HCT116 (cell line): ENCODE results near the gene RFX3. TPM values are rescaled to one million over a fixed set of nuclear protein-coding genes. Genes with fewer than 3 reads are reported as not detected.

Source experiments
- ATAC-seq: fragments of 200-7000 bp; cut with Tn5 transposase; 2 replicates; pipeline ENCODE4 v1.9.1; 2020; ENCODE audit warnings: mild to moderate bottlenecking, moderate library complexity
- BruUV-seq: library from RNA; stranded (reverse); fragments of 400-500 nt; replicated peaks from 2 replicates; lab custom pipeline; 2021; lab: Mats Ljungman, UMichigan
- CTCF ChIA-PET: fragments of 300-600 bp; sonication (Branson Sonifier 250); formaldehyde crosslinking; loops from one replicate; lab custom pipeline; 2021; ENCODE audit warnings: antibody characterized with exemption; lab: Charles Lee
- POLR2A ChIA-PET: fragments of 300-600, 350-600 bp; sonication (Branson Sonifier 250); formaldehyde crosslinking; loops from one replicate; lab custom pipeline; 2021; ENCODE audit warnings: antibody characterized with exemption; lab: Charles Lee
- RAD21 ChIA-PET, 2 experiments: fragments of 300-600 bp; sonication (Branson Sonifier 250); formaldehyde crosslinking; loops; one replicate each; lab custom pipeline; 2023; ENCODE audit warnings: low total read pairs in 2 of 2; ENCODE audit not compliant: uncharacterized antibody in 2 of 2, unreplicated experiment in 2 of 2, low non-redundant PET in 1 of 2; lab: Charles Lee
- DNase-seq: peaks from one replicate; pipeline ENCODE4 v3.0.0-alpha.2; 2010; ENCODE audit warnings: low read depth, low spot score
- H2AFZ ChIP-seq: fragments of 200-600 bp; shearing (Covaris generic), sonication (generic); 2 replicates; pipeline ENCODE4 v1.6.1; 2017; ENCODE audit warnings: low read depth, mixed run types, mixed read lengths, antibody characterized with exemption, low read length; ENCODE audit not compliant: poor library complexity, severe bottlenecking
- H3K27ac ChIP-seq: 2 replicates; pipeline ENCODE4 v1.5.1; 2012; ENCODE audit warnings: low read depth, low read length
- H3K27me3 ChIP-seq: fragments of 200-600 bp; sonication (generic); 2 replicates; pipeline ENCODE4 v1.6.1; 2016; ENCODE audit warnings: mixed run types, low read length, mixed read lengths; ENCODE audit not compliant: insufficient read depth
- H3K36me3 ChIP-seq, 2 experiments: fragments of 200-500 bp in 1 of 2; fragments of 200-600 bp in 1 of 2; sonication (Bioruptor generic) in 1 of 2; sonication (generic) in 1 of 2; 2 replicates each; pipeline versions ENCODE4 v1.5.1 to v1.6.1; 2014 to 2016; ENCODE audit warnings: low read length in 2 of 2, inconsistent platforms in 1 of 2, mixed read lengths in 1 of 2, mixed run types in 1 of 2; ENCODE audit not compliant: insufficient read depth in 2 of 2, control insufficient read depth in 1 of 2
- H3K4me1 ChIP-seq, 2 experiments: fragments of 200-600 bp in 1 of 2; sonication (generic) in 1 of 2; 2 replicates each; pipeline versions ENCODE4 v1.5.1 to v1.6.1; 2012 to 2017; ENCODE audit warnings: low read length in 2 of 2, inconsistent platforms in 1 of 2, mild to moderate bottlenecking in 1 of 2, mixed read lengths in 1 of 2, mixed run types in 1 of 2, moderate library complexity in 1 of 2; ENCODE audit not compliant: insufficient read depth in 2 of 2, control insufficient read depth in 1 of 2
- H3K4me2 ChIP-seq: fragments of 200-600 bp; sonication (generic); 2 replicates; pipeline ENCODE4 v1.6.1; 2017; ENCODE audit warnings: mixed run types, low read length, mixed read lengths
- H3K4me3 ChIP-seq, 2 experiments: fragments of 200-600 bp in 1 of 2; sonication (generic) in 1 of 2; replicated peaks in 1 of 2; 2 replicates each; pipeline ENCODE4 v1.5.1; 2011 to 2016; ENCODE audit warnings: low read length in 2 of 2, control low read depth in 1 of 2, low read depth in 1 of 2, mild to moderate bottlenecking in 1 of 2, mixed read lengths in 1 of 2, mixed run types in 1 of 2
- H3K79me2 ChIP-seq: fragments of 200-600 bp; sonication (generic); 2 replicates; pipeline ENCODE4 v1.6.1; 2017; ENCODE audit warnings: mild to moderate bottlenecking, mixed run types, low read length, moderate library complexity, mixed read lengths; ENCODE audit not compliant: insufficient read depth
- H3K9ac ChIP-seq: fragments of 200-600 bp; sonication (generic); 2 replicates; pipeline ENCODE4 v1.6.1; 2016; ENCODE audit warnings: low read length, mixed read lengths
- H3K9me2 ChIP-seq: fragments of 200-600 bp; sonication (generic), shearing (Covaris generic); 2 replicates; pipeline ENCODE4 v1.6.1; 2017; ENCODE audit warnings: mixed run types, mild to moderate bottlenecking, moderate library complexity; ENCODE audit not compliant: insufficient read depth
- H3K9me3 ChIP-seq, 2 experiments: fragments of 200-500 bp in 1 of 2; fragments of 200-600 bp in 1 of 2; sonication (Bioruptor generic) in 1 of 2; sonication (generic) in 1 of 2; 2 replicates each; pipeline ENCODE4 v1.6.1; 2014 to 2017; ENCODE audit warnings: low read length in 2 of 2, mixed read lengths in 2 of 2, inconsistent platforms in 1 of 2, low read depth in 1 of 2, mild to moderate bottlenecking in 1 of 2, mixed run types in 1 of 2, moderate library complexity in 1 of 2; ENCODE audit not compliant: control insufficient read depth in 1 of 2, insufficient read depth in 1 of 2
- H4K20me1 ChIP-seq: fragments of 200-600 bp; sonication (generic), shearing (Covaris generic); 2 replicates; pipeline ENCODE4 v1.6.1; 2017; ENCODE audit warnings: mixed run types, mild to moderate bottlenecking, moderate library complexity; ENCODE audit not compliant: insufficient read depth
- ATF3 ChIP-seq: IDR thresholded peaks from 2 replicates; pipeline ENCODE4 v1.6.1; 2012
- CBX3 ChIP-seq: IDR thresholded peaks from 2 replicates; pipeline ENCODE4 v1.6.1; 2012; ENCODE audit warnings: low read depth
- CEBPB ChIP-seq: IDR thresholded peaks from 2 replicates; pipeline ENCODE4 v1.6.1; 2012; ENCODE audit warnings: low read depth
- EGR1 ChIP-seq: IDR thresholded peaks from 2 replicates; pipeline ENCODE4 v1.6.1; 2012; ENCODE audit warnings: low read depth
- ELF1 ChIP-seq: IDR thresholded peaks from 2 replicates; pipeline ENCODE4 v1.6.1; 2012; ENCODE audit warnings: low read depth, borderline replicate concordance
- EZH2 ChIP-seq: fragments of 200-600 bp; sonication (generic); IDR thresholded peaks from 2 replicates; pipeline ENCODE4 v1.6.1; 2017; ENCODE audit warnings: antibody characterized with exemption, mixed run types
- EZH2phosphoT487 ChIP-seq: fragments of 200-600 bp; IDR thresholded peaks from 2 replicates; pipeline ENCODE4 v1.6.1; 2018; ENCODE audit warnings: antibody characterized with exemption, borderline replicate concordance
- JUND ChIP-seq: IDR thresholded peaks from 2 replicates; pipeline ENCODE4 v1.6.1; 2012
- POLR2A ChIP-seq: IDR thresholded peaks from 2 replicates; pipeline ENCODE4 v1.7.0; 2011; ENCODE audit warnings: borderline replicate concordance; ENCODE audit not compliant: insufficient read depth, insufficient read length; ENCODE audit errors: extremely low read depth
- RAD21 ChIP-seq: IDR thresholded peaks from 2 replicates; pipeline ENCODE4 v1.6.1; 2012; ENCODE audit warnings: low read depth, mild to moderate bottlenecking
- SP1 ChIP-seq: IDR thresholded peaks from 2 replicates; pipeline ENCODE4 v1.6.1; 2012; ENCODE audit warnings: low read depth
- SRF ChIP-seq: IDR thresholded peaks from 2 replicates; pipeline ENCODE4 v1.6.1; 2012; ENCODE audit warnings: low read depth
- TCF7L2 ChIP-seq: IDR thresholded peaks from 2 replicates; pipeline ENCODE4 v1.7.0; 2011; ENCODE audit warnings: borderline replicate concordance, inconsistent platforms; ENCODE audit not compliant: insufficient read depth, insufficient read length; ENCODE audit errors: extremely low read depth
- YY1 ChIP-seq: IDR thresholded peaks from 2 replicates; pipeline ENCODE4 v1.6.1; 2011; ENCODE audit warnings: low read length, low read depth, moderate library complexity, mild to moderate bottlenecking; ENCODE audit not compliant: insufficient replicate concordance; ENCODE audit errors: extremely low read depth
- ZFX ChIP-seq: fragments of 450-650 bp; IDR thresholded peaks from 2 replicates; pipeline ENCODE4 v1.6.1; 2017
- ZNF274 ChIP-seq: fragments of 200-500 bp; sonication (Bioruptor generic); IDR thresholded peaks from 2 replicates; pipeline ENCODE4 v1.6.1; 2014; ENCODE audit warnings: mild to moderate bottlenecking, low read depth, low read length, inconsistent platforms
- intact Hi-C: fragments of 100-400 bp; cut with micrococcal nuclease; formaldehyde crosslinking; loops from 2 replicates; pipeline ENCODE4 v1.10.0; 2022
- total RNA-seq: library from RNA; stranded (reverse); gene quantifications from one replicate; pipeline ENCODE4 v1.2.1, GENCODE V29; 2021; ENCODE audit not compliant: unreplicated experiment
- TF ChIP-seq, protein P1 (sequence below): IDR thresholded peaks from 2 replicates; pipeline ENCODE4 v1.6.1; 2012; ENCODE audit warnings: low read depth

Gene RFX3
- total RNA-seq, 1 experiment from 2014 or later, result 11.8 TPM

GRCh38 chr9:3434594-3434993, 91.2 kb downstream of the RFX3 start:
- H3K4me2 ChIP-seq, result no peak overlapping the region
- H3K27ac ChIP-seq, result no peak overlapping the region
- no TSS peak for BruUV-seq
- H3K36me3 ChIP-seq, result no peaks in the 10 kb centered on the region
- H3K27me3 ChIP-seq, result no peaks in the 10 kb centered on the region
- no peak overlapping the region for H3K4me3 ChIP-seq
- no peak for TF ChIP-seq SRF
- TF ChIP-seq CEBPB, result no peak
- no peak for TF ChIP-seq JUND
- no peak for TF ChIP-seq ELF1
- TF ChIP-seq, protein P1, sequence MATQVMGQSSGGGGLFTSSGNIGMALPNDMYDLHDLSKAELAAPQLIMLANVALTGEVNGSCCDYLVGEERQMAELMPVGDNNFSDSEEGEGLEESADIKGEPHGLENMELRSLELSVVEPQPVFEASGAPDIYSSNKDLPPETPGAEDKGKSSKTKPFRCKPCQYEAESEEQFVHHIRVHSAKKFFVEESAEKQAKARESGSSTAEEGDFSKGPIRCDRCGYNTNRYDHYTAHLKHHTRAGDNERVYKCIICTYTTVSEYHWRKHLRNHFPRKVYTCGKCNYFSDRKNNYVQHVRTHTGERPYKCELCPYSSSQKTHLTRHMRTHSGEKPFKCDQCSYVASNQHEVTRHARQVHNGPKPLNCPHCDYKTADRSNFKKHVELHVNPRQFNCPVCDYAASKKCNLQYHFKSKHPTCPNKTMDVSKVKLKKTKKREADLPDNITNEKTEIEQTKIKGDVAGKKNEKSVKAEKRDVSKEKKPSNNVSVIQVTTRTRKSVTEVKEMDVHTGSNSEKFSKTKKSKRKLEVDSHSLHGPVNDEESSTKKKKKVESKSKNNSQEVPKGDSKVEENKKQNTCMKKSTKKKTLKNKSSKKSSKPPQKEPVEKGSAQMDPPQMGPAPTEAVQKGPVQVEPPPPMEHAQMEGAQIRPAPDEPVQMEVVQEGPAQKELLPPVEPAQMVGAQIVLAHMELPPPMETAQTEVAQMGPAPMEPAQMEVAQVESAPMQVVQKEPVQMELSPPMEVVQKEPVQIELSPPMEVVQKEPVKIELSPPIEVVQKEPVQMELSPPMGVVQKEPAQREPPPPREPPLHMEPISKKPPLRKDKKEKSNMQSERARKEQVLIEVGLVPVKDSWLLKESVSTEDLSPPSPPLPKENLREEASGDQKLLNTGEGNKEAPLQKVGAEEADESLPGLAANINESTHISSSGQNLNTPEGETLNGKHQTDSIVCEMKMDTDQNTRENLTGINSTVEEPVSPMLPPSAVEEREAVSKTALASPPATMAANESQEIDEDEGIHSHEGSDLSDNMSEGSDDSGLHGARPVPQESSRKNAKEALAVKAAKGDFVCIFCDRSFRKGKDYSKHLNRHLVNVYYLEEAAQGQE, result no peak
- TF ChIP-seq ZNF274, result no peak
- TF ChIP-seq ZFX, result no peak
- TF ChIP-seq POLR2A, result no peak
- TF ChIP-seq EZH2phosphoT487, result no peak
- no peak for TF ChIP-seq YY1
- no peak for TF ChIP-seq SP1
- TF ChIP-seq RAD21, result no peak
- TF ChIP-seq ATF3, result no peak
- no peak for TF ChIP-seq EGR1
- no peak for TF ChIP-seq EZH2
- no peak for TF ChIP-seq CBX3
- TF ChIP-seq TCF7L2, result no peak
- intact Hi-C loops, result no loop called here
- no peaks in the 10 kb centered on the region for H3K4me1 ChIP-seq
- H2AFZ ChIP-seq, result no peak overlapping the region
- H4K20me1 ChIP-seq, result no peaks in the 10 kb centered on the region
- H3K9ac ChIP-seq, result no peak overlapping the region
- H3K79me2 ChIP-seq, result no peaks in the 10 kb centered on the region
- RAD21 ChIA-PET, result no interaction called here
- CTCF ChIA-PET, result no interaction called here
- ATAC-seq (no peak), DNase-seq (no peak)
- no peaks in the 10 kb centered on the region for H3K9me2 ChIP-seq
- no peaks in the 10 kb centered on the region for H3K9me3 ChIP-seq
- POLR2A ChIA-PET, result no interaction called here
